Measurements from ENCODE around the gene LHX3.

DNA sequence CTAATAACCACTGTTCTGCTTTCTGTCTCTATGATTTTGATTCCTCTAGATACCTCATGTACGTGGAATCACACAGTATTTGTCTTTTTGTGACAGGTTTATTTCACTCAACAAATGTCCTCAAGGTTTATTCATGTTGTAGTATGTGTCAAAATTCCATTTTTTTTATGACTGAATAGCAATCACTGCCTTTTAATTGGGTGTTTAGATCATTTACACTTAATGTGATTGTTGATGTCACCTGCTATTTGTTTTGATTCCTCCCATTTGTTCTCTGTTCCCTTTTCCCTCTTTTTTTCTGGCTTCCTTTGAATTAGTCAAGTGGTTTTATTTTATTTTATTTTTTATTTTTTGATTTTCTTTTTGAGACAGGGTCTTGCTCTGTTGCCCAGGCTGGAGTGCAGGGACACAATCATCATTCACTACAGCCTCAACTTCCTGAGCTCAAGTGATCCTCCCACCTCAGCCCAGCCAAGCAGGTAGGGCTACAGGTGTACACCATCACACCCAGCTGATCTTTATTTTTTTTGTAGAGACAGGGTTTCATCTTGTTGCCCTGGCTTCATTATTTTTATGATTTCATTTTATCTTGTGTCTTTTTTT lies 41.6 kb downstream of the LHX3 start:
- no peak for TF ChIP-seq POLR2A (IDR thresholded peaks at IDR 0.05)
- TF ChIP-seq, protein P1, sequence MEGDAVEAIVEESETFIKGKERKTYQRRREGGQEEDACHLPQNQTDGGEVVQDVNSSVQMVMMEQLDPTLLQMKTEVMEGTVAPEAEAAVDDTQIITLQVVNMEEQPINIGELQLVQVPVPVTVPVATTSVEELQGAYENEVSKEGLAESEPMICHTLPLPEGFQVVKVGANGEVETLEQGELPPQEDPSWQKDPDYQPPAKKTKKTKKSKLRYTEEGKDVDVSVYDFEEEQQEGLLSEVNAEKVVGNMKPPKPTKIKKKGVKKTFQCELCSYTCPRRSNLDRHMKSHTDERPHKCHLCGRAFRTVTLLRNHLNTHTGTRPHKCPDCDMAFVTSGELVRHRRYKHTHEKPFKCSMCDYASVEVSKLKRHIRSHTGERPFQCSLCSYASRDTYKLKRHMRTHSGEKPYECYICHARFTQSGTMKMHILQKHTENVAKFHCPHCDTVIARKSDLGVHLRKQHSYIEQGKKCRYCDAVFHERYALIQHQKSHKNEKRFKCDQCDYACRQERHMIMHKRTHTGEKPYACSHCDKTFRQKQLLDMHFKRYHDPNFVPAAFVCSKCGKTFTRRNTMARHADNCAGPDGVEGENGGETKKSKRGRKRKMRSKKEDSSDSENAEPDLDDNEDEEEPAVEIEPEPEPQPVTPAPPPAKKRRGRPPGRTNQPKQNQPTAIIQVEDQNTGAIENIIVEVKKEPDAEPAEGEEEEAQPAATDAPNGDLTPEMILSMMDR (IDR thresholded peaks at IDR 0.05), result no peak
